NCI-H1105 treated with DMSO at 0.1 percent for 48 hours (cell line): Measurements from ENCODE around the gene RAB36.

Experiments used
- DNase-seq: peaks from one replicate; lab custom pipeline; 2025; lab: John Stamatoyannopoulos, UW

Gene RAB36

DNA sequence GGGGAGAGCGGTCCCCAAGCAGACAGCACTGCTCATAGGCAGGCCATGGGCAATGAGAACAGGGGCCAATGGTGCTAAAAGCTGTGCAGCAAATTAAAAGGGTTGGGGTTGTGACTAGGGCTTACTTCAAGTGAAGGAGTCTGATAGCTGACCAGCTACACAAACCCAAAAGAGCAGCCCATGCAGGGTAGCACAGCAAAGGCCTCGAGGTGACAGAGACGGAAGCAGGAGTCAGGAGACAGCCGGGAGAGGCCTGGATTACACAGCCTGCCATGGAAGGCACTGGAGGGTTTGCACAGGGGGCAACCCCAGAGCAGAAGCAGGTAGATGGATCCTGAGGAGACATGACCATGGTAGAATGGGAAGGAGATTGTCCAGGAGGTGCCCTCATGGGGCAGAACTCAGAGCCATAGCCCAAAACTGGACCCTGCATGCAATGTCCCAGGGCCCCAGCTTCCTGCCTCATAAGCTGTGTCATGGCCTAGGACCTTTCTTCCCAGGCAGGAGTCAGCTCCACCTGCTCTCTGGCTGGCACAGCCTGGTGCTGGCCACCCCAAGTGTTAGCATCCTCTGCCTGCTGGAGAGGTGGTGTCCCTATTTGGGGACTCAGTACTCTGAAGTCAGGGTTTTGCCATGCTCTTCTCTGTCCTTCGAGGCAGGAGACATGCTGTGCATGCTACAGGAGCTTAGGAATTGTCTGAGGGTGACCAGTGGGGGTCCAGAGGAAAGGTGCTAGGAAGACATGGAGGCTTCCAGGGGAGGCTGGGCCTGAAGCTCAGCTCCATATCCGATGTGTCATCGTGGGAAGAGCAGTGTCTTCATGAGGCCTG lies 36.8 kb upstream of the RAB36 start:
- no peak for DNase-seq

DNA sequence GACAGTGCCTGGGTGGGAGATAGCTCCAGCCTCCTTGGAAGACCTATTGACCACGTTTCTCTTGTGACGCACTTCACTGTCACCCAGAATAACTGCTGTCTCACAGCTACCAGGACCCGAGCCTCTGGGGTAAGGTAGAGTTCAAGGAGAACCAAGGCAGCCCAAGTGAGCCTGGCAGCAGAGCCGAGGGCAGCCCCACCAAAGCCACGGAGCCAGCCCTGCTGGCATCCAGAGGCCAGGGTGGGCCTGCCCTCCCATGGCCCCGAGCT lies 36.3 kb upstream of the RAB36 start:
- no peak for DNase-seq

DNA sequence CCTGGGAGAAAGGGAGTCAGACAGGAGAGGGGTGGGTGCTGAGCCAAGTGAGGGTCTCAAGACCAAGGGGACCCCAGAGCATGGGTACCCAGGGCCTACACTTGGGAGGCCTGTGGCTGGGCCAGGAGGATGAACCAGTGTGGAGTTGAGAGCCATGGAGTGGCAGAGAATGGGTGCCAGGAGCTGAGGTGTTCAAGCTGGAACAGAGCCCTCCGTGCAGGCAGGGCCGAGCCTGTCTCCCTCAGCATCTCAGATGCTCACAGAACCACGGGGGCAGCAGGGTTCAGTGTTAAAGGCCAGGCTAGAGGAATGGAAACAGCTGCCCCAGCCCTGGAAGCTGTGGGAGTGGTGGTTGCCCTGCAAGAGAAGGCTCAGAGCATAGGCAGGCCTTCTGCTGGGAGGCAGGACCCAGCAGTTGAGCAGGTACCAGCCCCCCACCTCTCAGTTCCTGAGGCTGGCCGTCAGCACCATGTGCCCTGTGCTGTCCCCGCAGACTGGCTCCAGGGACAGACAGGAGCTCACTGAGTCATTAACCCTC lies 35.8 kb upstream of the RAB36 start:
- no peak for DNase-seq

DNA sequence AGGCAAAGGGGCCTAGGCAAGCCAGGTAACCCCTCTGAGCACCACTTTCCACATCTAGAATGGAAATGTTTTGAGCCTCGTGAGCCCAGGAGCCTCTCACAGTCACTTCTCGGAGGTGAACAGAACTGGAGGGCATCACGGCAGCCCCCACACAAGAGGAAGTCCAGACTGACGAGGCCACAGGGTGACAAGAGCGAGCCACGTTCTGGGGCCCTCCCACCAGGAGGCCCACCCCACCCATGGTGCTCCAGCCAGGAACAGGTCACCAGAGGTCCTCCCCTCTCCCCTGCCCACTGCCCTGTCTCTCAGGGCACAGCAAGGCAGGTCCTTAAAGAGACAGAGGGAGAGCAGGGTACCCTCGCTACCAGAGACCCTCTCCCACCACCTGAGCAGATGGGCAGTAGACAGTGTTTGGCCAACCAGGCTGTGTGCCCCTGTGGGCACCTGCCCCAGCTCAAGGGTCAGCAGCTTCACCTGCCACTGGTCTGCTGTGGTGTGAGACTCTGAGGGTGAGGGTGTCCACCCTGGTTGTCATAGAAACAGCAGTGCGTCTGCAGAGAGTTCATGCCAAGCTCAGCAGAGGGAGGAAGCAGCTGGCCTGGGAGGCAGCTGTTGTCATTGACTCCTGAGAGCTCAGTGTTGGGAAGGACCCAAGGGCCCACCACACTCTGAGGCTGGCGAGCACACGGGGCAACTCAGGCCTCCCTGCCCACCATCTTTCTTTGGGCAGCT lies 34.9 kb upstream of the RAB36 start:
- DNase-seq, result peak; percentile 47

DNA sequence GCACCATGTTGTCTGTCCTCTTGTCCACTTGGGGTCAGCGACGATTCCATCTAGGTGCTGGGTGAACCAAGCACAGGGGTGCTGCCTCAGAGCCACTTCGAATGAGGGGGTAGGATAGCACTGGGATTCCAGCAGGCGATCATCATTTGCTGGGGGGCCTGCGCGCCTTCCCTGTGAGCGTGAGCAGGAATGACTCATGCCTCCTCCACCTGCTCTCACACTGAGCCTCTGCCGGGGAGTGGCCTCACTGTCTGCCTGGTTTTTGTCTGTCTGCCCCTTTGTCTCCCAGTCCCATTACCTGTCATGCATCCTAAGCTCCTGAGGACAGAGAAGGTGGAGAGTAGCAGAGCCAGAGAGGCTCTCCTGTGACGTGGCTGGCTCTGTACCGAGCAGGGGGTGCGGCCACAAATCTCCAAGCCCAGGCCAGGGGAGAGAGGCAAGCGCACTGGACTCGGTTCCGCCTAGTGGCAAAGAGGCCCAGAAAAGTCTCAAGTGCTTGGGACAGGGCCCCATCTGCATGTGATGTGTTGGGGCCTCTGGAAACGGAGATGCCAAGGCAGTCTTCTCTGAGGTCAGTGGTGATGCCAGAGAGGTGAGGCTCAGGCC lies 34.3 kb upstream of the RAB36 start:
- DNase-seq, result no peak

DNA sequence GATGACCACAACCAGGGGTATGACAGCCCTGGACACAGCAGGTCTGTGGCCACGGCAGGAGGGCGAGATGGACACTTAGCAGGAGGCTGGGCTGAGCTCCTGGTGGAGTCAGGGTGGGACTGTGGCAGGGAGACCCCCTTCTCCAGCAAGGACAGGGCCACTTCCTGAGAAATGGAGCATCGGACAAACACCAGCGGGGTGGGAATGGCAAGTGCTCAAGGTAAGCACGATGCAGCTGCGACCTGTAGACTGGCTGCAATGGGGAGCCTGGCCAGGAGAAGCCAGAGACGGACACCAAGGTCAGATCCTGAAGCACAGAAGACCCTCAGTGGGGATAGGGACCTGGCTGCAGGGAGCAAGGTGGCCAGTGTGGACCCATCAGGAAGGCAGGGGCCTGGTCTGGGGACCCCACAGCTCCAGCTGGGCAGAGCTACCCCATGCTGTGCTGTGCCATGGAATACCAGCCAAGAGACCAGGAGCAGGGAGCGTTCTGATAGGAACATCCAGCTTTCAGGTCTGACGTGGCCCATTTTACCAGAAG lies 32.7 kb upstream of the RAB36 start:
- no peak for DNase-seq

DNA sequence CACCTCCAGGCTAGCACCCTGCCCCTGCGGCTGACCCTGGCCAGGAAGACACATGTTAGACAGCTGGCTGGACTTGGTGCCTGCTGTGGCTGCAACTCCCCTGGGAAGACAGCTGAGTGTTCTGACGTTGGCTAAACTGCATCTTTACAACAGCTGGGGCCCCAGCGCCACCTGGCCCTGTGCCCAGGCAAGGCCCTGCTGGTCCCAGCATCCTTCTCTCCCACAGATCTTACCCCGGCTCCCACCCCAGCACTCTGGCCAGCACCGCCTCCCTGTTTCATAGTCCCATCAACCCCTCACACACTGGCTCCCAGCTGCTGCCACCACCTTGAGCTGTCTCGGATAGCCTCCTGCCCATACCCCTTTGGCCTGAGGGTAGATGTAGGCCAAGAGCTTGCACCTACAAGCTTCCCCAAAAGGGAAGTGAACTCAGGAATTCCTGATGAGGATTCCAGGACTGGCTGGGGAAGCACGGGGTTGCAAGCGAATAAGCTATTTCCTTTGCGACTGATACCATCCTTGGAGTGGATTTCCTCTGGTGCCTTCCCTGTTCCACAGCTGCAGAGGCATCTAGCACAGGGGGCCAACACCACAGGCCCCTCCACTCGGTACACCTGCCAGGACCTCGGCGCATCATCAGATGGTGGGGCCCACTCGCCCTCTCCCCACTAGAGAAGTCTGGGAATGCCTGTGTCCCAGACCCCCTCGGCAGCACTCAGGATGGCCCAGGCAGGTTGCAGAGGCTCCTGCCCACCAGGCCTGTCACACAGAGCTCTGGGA lies 32.0 kb upstream of the RAB36 start:
- peak; percentile 65 for DNase-seq

DNA sequence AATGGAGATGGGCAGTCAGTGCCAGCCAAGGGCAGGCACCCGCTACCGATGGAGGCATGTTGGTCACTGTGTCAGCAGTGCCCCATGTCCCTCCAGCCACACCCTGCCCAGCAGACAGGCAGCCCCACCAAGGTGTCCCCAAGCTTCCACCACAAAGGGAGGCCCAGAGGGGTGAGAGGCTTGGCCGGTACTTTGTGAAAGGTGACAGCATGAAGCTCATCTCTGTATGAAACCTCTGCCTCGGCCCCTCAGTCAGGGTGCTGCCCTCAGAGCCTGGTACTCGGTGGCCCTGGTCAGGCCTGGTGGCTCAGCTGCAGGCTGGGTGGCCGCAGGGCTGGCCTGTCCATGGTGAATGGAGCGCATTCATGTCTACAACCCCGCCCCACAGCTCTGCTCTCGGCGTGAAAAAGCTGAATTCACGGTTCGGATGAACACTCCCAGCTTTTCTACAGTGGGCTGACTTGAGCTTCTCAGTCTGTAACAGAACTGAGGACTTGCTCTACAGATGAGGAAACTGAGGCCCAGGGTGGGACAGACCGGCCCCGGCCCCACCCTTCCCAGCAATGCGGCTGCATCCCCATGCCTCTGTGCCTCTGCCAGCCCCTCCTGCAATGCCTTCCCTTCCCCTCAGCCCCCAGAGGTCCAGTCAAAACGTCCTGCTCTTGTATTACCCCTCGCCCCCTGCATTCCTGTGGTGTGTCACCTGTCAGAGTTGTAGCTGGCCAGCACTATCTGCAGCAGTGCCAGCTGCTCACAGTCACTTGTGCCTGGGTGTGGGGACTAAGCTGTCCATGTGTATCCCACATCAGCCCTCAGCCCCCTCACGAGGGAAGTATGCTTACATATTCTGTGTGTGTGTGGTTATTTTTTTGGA lies 31.2 kb upstream of the RAB36 start:
- DNase-seq, result no peak

DNA sequence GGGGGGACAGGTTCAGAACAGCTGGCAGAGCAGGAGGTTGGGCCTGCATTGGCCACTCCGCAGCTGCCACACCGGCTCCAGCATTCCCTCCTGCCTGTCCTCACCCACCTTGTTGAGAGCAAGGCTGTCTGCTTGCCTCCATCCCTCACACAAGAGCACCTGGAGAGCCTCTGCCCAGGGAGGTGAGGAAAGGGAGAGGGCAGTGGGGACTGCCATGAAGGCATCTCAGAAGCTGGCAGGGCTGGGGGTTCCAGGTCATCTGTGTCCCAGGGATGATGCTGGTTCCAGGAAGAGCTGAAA lies 30.6 kb upstream of the RAB36 start:
- DNase-seq, result no peak

DNA sequence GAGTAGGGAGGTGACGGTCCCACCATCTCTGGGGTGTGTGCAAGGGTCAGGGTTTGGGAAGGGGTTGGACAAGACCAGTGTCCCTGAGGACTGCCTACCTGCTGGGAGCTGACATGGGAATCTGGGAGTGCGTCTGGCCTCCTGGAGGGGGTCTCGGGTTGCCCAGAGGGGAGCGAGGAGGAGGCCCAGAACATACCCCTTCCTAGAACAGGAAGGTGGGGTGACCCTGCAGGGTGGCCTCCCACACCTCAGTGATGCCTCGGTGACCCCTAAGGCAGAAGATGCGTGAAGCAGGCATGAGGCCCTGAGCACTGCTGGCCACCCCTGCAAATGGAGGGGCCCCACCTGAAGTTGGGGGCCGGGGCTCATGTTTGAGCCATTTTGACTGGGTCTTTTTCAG lies 29.9 kb upstream of the RAB36 start:
- no peak for DNase-seq

DNA sequence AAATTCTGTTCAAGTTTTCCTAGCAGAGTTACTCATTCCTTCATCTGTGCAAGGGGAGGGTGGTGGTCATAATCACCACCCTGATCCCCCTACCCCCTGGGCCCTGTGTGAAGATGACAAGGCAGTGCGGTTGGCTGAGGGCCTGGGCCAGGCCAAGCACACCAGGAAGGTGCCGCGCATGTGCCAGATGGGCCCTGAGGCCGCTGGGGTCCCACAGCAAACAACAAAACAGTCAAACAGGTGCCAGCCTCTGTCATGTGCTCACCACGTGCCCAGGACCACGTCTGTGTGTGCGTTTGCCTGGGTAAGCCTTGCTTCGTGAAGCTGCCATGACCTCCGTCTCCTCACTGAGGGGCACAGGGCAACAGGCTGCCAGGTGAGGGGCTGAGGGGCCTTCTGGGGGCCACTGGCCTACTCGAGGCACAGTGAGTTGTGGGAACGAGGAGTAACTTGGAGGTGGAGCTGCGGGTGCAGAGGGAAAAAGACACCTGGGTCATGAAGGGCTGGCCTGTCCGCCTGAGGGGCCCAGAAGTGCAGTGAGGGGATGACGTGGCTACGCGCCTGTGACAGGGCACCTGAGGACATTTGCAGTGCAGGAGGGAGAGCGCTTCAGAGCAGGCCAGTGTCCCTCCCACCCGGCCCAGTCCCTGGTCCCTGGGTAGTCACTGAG lies 29.3 kb upstream of the RAB36 start:
- DNase-seq, result no peak

DNA sequence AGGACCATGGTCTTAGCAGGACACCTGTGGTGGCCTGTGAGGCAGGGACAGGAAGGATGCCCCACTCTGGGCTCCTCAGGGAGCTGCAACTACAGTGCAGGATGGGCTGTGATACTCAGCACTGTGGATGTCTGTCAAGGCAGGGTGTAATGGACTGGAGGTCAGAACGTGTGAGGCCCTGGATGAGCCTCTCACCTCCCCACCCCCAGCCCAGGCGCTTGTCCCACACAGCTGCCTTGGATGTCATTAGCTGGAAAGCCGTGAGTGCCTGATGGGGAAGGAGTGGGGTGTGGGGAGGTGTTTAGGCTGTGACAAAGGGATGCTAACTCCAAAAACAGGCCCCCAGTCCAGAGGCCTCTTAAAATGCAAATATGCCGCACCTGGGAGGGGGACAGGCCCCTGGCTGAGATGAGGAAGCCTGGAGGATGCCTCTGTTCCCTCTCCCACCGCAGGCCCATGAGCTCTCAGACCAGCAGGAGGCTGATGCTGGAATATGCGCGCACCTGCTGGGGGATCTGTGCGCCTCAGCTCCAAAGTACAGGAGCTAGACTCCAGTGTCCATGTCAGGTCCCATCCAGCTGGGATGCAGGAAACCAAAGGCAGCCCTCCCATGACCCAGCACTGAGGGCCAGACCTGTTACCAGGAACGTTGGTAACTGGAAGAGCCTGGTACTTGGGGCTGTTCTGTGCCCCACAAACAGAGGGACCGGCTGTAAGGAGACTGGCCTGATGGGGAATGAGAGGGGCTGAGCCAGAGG lies 28.6 kb upstream of the RAB36 start:
- DNase-seq, result no peak

DNA sequence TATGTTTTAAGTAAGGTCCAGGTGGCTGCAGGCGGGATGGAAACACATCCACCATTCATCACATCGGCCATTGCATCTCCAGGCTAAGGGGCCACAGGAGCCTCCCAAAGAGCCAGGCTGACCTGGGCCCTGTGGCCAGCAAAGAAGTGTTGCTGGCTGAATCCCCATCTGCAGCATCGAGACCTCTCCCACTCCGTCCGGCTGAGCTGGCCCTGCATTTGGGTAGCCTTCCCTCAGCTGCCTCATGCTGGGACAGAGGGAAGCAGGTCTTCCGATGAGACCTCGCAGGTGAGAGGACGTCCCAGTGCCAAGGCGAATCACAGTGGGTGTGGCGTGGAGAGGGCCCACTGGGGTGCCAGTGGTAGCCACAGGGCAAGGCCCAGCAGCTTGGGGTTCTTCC lies 28.0 kb upstream of the RAB36 start:
- DNase-seq, result no peak

DNA sequence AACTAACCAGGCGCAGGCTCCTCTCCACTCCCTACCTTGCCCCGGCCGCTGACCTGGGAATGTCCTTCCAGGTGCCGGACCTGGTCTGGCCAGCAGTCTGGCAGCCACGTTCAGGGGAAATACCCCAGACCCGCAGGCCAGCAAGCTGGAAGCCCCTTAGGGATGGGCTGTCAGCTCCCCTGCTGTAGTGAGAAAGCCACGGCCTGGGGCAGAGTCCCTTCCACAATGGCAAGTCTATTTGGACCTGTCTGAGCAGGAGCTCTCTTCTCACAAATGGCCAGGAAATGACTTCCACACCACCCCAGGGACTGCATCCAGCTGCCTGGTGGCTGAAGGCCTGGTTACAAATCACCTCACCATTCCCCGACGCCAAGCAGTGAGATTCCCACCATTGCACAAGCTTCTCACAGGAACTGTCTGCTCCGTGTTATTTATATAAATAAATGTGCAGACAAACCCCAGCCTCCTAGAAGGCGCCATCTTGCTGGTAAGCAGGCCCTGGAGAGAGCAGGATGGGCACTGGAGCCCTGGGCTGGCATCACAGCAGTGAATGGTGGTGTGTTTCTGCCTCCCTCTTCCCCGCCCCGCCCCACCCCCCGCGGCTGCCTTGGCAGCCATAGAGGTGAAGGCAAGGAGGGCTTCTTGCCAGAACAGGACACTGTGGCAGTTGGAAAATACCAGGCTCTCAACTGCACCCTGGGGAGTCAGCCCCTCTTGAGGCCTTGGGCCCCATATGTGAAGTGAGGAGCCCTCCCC lies 27.2 kb upstream of the RAB36 start:
- no peak for DNase-seq

DNA sequence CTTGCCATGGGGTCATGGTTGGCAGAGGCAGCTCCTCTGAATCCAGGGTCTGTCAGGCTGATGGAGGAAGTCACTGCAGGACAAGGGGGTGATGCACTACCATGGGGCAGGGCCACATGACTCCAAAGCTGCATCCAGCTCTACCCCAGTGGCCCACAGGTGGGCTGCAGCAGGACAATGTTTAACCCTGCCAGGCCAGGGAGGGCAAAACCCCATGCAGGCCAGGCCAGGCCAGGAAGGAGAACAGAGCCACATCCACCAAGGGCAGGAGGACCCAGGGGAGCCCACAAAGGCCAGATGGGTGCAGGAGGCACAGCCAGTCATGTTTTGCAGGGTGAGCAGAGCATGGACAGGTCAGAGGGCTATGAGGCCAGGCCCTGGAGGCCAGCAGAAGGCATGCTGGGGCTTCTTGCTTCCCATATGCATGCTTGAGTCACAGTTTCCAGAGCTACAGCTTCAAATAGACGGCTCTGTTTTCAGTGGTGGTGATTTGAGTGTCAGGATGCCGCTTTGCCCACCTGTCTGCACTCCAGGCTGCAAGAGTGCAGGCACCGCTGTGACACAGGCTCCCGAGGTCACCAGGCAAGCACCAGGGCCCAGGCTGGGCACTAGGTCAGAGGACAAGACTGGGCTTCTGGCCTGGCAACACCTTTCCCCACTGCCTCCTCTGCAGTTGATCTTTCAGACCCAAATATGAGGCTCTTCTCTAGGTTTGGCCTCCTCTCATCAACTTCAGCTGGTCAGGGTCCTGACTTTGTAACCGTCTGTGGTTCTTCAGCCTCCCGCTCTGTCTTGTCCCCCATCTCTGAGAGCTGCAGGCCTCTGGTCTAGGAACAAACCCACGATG lies 26.4 kb upstream of the RAB36 start:
- DNase-seq, result no peak

DNA sequence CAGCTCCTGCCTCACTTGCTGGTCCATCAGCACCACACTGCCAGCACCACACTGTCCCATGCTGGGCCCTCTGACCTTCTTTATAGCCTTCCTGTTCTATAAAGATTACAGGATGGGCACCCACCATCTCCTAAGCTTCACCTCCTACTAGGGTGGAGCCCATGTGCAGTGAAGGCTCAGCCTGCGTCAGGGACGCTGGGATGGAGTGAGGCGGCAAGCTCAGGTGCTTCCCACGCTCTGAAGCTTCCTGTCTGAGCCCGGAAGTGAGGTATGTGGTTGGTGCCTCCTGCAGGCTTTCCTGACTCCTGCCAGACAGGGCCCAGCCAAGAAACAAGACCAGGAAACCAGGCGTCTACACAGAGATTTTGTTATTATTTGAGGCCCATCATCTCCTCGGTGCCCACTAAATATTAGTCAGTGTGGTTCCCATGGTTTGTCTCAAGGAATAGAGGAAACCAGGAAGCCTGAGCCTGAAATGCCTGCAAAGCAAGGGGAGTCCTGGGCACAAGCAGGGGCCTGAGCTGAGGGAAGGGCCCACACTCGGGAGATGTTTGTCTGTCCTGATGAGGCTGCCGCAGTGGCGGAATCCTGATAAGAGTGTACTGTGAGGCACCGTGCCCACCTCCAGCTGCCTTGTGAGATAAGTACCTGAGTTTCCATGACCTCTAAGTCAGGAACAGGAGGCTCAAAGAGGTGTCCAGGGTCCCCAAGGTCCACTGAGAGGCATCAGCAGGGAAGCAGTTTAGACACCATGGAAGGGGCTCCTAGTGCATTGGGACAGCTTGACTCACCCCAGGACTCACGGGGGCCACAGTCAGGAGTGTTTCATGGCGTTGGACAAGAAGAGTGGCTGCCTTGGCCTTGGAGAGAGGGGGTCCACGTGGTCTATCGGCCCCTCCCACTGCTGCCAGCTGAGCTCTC lies 25.5 kb upstream of the RAB36 start:
- DNase-seq, result no peak

DNA sequence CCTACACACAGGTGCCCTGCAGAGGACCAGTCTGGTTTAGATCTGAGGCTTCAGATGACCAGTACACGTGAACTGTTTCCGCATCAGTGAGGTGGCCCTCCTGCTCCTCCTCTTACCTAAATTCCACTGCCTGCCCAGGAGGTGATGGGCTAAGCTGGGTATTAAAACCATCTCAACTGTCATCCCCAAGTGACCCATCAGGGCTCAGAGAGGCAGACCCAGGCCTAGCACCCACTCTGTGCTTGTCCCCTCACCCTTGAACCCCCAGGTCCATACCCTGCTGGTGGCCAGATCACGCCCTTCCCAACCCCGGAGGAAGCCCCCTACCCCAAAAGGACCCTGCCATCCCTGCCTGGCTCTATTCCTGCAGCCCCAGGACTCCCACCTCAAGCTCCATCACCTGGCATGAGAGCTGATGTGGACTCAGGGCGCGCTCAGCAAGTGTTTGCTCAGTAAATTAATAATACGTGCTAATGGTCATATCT lies 24.8 kb upstream of the RAB36 start:
- DNase-seq, result no peak
